ENCODE data around the gene NQO1.

DNA sequence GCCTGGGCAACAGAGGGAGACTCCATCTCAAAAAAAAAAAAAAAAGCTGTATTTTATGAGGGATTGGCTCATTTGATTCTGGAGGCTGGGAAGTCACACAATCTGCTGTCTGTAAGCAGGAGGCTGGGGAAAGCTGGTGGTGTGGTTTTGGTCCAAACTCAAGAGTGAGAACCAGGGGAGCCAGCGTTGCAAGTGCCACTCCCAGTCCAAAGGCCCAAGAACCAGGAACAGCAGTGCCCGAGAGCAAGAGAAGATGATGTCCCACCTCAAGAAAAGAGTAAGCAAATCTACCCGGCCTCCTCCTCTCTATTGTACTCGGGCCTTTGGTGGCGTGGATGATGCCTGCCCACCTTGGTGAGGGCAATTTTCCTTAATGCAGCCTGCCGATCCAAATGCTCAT is 5.7 kb upstream of the NQO1 start:
- TF ChIP-seq CTCF (conservative IDR thresholded peaks at IDR 0.05 in 1 of 2, IDR thresholded peaks at IDR 0.05 in 1 of 2; ENCODE audit: extremely low read depth in 1 of 2, insufficient read depth in 1 of 2, low read depth in 1 of 2, low read length in 2 of 2), result no peak
- no peak for TF ChIP-seq EZH2 (IDR thresholded peaks at IDR 0.05; ENCODE audit: borderline replicate concordance, low read length)
